DOHH2 (cell line): ENCODE results near the gene RNF222.

Source experiments
- H3F3A ChIP-seq: fragments of 200-600 bp; sonication (generic), shearing (Covaris generic); 2 replicates; pipeline ENCODE4 v1.6.0; 2016; ENCODE audit warnings: antibody characterized with exemption, mild to moderate bottlenecking; ENCODE audit not compliant: control insufficient read depth, insufficient read depth
- H3K27ac ChIP-seq: fragments of 200-600 bp; sonication (generic); 2 replicates; pipeline ENCODE4 v1.5.1; 2014; ENCODE audit warnings: low read depth, mild to moderate bottlenecking, low read length, moderate library complexity
- H3K27me3 ChIP-seq: fragments of 200-600 bp; sonication (generic); 2 replicates; pipeline ENCODE4 v1.6.1; 2014; ENCODE audit warnings: mild to moderate bottlenecking, low read length, mixed read lengths; ENCODE audit not compliant: control insufficient read depth
- H3K36me3 ChIP-seq: fragments of 200-600 bp; sonication (generic); 2 replicates; pipeline ENCODE4 v1.6.1; 2014; ENCODE audit warnings: mild to moderate bottlenecking, low read length, moderate library complexity, mixed read lengths; ENCODE audit not compliant: control insufficient read depth
- H3K4me1 ChIP-seq: fragments of 200-600 bp; sonication (generic); 2 replicates; pipeline ENCODE4 v1.6.1; 2014; ENCODE audit warnings: mild to moderate bottlenecking, low read length, mixed read lengths; ENCODE audit not compliant: control insufficient read depth
- H3K4me2 ChIP-seq: fragments of 200-600 bp; sonication (generic); 2 replicates; pipeline ENCODE4 v1.6.0; 2014; ENCODE audit warnings: mild to moderate bottlenecking, low read length, moderate library complexity
- H3K4me3 ChIP-seq: fragments of 200-600 bp; sonication (generic); 2 replicates; pipeline ENCODE4 v1.5.1; 2014; ENCODE audit warnings: mild to moderate bottlenecking, low read length, mixed read lengths
- H3K79me2 ChIP-seq: fragments of 200-600 bp; sonication (generic); 2 replicates; pipeline ENCODE4 v1.6.1; 2014; ENCODE audit warnings: mild to moderate bottlenecking, low read length, mixed read lengths; ENCODE audit not compliant: control insufficient read depth
- H3K9me2 ChIP-seq: fragments of 200-600 bp; sonication (generic); replicated peaks from 2 replicates; pipeline ENCODE4 v1.6.1; 2014; ENCODE audit warnings: mild to moderate bottlenecking, low read length, mixed read lengths; ENCODE audit not compliant: control insufficient read depth
- H3K9me3 ChIP-seq: fragments of 200-600 bp; sonication (generic); 2 replicates; pipeline ENCODE4 v1.6.1; 2014; ENCODE audit warnings: antibody characterized with exemption, low read length, mixed read lengths; ENCODE audit not compliant: control insufficient read depth, insufficient read depth
- H4K20me1 ChIP-seq: fragments of 200-600 bp; sonication (generic); 2 replicates; pipeline ENCODE4 v1.6.0; 2014; ENCODE audit warnings: low read depth, mild to moderate bottlenecking, antibody characterized with exemption, low read length, moderate library complexity; ENCODE audit not compliant: control insufficient read depth, insufficient read depth
- CTCF ChIP-seq: fragments of 200-600 bp; sonication (generic); IDR thresholded peaks from one replicate; pipeline ENCODE4 v1.5.1; 2014; ENCODE audit warnings: antibody characterized with exemption, mild to moderate bottlenecking, low read depth, low read length; ENCODE audit not compliant: poor library complexity, severe bottlenecking
- EZH2phosphoT487 ChIP-seq: fragments of 200-600 bp; sonication (generic); IDR thresholded peaks from 2 replicates; pipeline ENCODE4 v1.6.1; 2017; ENCODE audit warnings: borderline replicate concordance, mild to moderate bottlenecking, antibody characterized with exemption, low read length, moderate library complexity, mixed read lengths

The RNF222 gene

DNA sequence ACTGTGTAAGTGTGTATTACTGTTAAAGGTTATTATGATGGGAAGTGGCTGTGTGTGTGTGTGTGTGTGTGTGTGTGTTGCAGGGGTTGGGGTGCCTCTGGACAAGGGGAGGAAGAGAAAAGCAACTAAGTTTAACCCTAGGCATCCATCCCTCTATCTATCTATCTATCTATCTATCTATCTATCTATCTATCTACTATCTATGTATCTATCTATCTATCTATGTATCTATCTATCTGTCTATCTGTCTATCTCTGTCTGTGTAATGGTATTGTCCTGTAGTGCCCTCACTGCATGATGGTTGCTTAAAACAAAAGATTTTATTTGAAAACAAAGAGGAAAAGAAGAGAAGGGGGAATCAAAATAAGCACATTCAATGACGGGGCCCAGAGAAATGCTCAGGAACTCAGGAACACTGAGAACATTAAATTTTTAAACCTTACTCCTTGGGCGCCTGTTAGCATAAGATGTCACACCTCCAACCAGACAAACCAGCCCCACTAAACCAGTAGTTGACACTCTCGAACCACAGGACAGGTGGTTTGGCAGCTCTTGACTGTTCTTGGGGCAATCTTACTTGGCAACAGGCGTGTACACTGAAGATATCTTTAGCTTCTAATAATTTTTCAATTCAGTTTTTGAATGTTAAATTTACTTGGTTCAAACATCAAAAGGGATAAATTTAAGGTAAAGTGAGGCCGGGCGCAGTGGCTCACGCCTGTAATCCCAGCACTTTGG, 9.5 kb downstream of the RNF222 start:
- Histone ChIP-seq H3K79me2 (peaks cover 20% of the 10 kb centered on the region), H3K9me3 (no peaks in the 10 kb centered on the region), H3K9me2 (no peaks in the 10 kb centered on the region), H3K27me3 (no peaks in the 10 kb centered on the region), H3K4me1 (peaks cover 14% of the 10 kb centered on the region), H3K4me3 (no peak overlapping the region), H3K4me2 (no peak overlapping the region), H3K27ac (no peak overlapping the region), H4K20me1 (no peaks in the 10 kb centered on the region), H3K36me3 (no peaks in the 10 kb centered on the region), H3F3A (no peaks in the 10 kb centered on the region)
- TF ChIP-seq EZH2phosphoT487 = no peak
- TF ChIP-seq CTCF = no peak

GRCh38 chr17:8386841-8387240, 10.8 kb downstream of the RNF222 start:
- TF ChIP-seq CTCF (no peak), EZH2phosphoT487 (no peak)
- Histone ChIP-seq H3K4me1 (peaks cover 15% of the 10 kb centered on the region), H3K9me3 (no peaks in the 10 kb centered on the region), H3K9me2 (no peaks in the 10 kb centered on the region), H3K36me3 (peaks cover 10% of the 10 kb centered on the region), H3F3A (peaks cover 8% of the 10 kb centered on the region), H3K79me2 (peaks cover 32% of the 10 kb centered on the region), H3K27me3 (no peaks in the 10 kb centered on the region), H4K20me1 (peaks cover 7% of the 10 kb centered on the region; the same call in 1 of the 2 replicates), H3K4me2 (no peak overlapping the region), H3K4me3 (no peak overlapping the region), H3K27ac (no peak overlapping the region)

GRCh38 chr17:8384801-8385378, 12.7 kb downstream of the RNF222 start:
- Histone ChIP-seq H3K4me2 (peak overlapping the region; percentile 75), H3K27ac (no peak overlapping the region), H3K4me3 (peak overlapping the region; percentile 78), H3K36me3 (peaks cover 30% of the 10 kb centered on the region), H3K4me1 (peaks cover 35% of the 10 kb centered on the region), H3K9me3 (no peaks in the 10 kb centered on the region), H3K9me2 (no peaks in the 10 kb centered on the region), H3K79me2 (peaks cover 52% of the 10 kb centered on the region), H4K20me1 (peaks cover 22% of the 10 kb centered on the region; the same call in 1 of the 2 replicates), H3K27me3 (no peaks in the 10 kb centered on the region), H3F3A (peaks cover 28% of the 10 kb centered on the region)
- no peak for TF ChIP-seq EZH2phosphoT487
- no peak for TF ChIP-seq CTCF
